Measurements from ENCODE around the gene KHDC1L. TPM values are rescaled to one million over a fixed set of nuclear protein-coding genes. Genes with fewer than 3 reads are reported as not detected.
A peak's percentile ranks its signal among the peaks of the same experiment; 100 is the strongest.
"Not testable (repeated sequence)": the region's sequence is repeated elsewhere in the genome, so short reads cannot be mapped to it uniquely, and the experiment has no call there.

KHDC1L gene
- total RNA-seq (not detected), total RNA-seq (0 reads per million in 2 donors)

- no peak within 1 kb of the TSS for H3K27ac Mint-ChIP-seq
Observed at GRCh38 chr6:73225396-73225795, at the start of gene KHDC1L. Gene KHDC1L (minus strand): TSS chr6:73225496. CDS start chr6:73225408, 88 bp downstream.

GRCh38 chr6:73269296-73269695 lies 44.0 kb upstream of the KHDC1L start:
- H3K4me3 Mint-ChIP-seq; DNase-seq; H3K36me3 Mint-ChIP-seq (ENCODE audit: low read depth); H3K27me3 Mint-ChIP-seq; H3K27ac Mint-ChIP-seq; ATAC-seq; H3K4me1 Mint-ChIP-seq; H3K9me3 ChIP-seq (ENCODE audit: control insufficient read depth, low read length, poor library complexity, severe bottlenecking): not testable (repeated sequence)

More at GRCh38 chr6:73225396-73225795, at the start of gene KHDC1L:
- ATAC-seq (no peak), DNase-seq (no peak)
- no peaks in the 10 kb centered on the region for H3K36me3 Mint-ChIP-seq (ENCODE audit: low read depth)
- H3K27me3 Mint-ChIP-seq, result no peaks in the 10 kb centered on the region
- H3K4me3 Mint-ChIP-seq, result no peak within 1 kb of the TSS
- H3K4me1 Mint-ChIP-seq, result no peaks in the 10 kb centered on the region
- H3K9me3 ChIP-seq (ENCODE audit: control insufficient read depth, low read length, poor library complexity, severe bottlenecking), result no peaks in the 10 kb centered on the region

DNA sequence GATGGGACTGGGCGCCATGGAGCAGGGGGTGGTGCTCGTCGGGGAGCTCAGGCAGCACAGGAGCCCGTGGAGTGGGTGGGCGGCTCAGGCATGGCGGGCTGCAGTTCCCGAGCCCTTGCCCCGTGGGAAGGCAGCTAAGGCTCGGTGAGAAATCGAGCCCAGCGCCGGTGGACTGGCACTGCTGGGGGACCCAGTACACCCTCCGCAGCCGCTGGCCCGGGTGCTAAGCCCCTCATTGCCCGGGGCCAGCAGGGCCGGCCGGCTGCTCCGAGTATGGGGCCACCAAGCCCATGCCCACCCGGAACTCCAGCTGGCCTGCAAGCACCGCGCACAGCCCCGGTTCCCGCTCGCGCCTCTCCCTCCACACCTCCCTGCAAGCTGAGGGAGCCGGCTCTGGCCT lies 43.6 kb upstream of the KHDC1L start:
- not testable (repeated sequence) for H3K9me3 ChIP-seq (ENCODE audit: control insufficient read depth, low read length, poor library complexity, severe bottlenecking); H3K27me3 Mint-ChIP-seq; H3K27ac Mint-ChIP-seq; H3K4me3 Mint-ChIP-seq; H3K4me1 Mint-ChIP-seq; H3K36me3 Mint-ChIP-seq (ENCODE audit: low read depth); ATAC-seq; DNase-seq

DNA sequence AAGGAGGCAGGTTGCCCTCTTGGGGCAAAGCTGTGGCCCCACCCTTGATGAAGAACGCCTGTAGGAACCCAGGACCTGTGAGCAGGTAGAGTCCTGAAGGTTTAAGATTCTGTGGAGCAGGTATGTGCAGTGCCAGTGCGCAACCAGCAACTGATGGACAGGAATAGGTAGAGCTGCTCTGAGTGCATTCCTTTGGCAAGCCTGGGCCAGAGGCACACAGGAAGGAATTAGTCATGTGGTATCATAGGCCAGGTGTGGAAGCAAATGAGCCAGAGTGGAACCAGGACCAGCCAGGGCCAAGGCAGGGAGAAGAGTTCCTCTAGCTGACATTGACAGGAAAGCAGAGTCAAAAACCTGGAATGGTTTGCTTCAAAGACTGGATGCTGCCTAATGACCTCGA lies 39.1 kb upstream of the KHDC1L start:
- Mint-ChIP-seq H3K36me3 (ENCODE audit: low read depth) (no peaks in the 10 kb centered on the region), H3K27ac (no peak overlapping the region), H3K4me1 (peaks cover 13% of the 10 kb centered on the region), H3K27me3 (no peaks in the 10 kb centered on the region), H3K4me3 (peak overlapping the region; percentile 91)
- no peaks in the 10 kb centered on the region for H3K9me3 ChIP-seq (ENCODE audit: control insufficient read depth, low read length, poor library complexity, severe bottlenecking)
- ATAC-seq (no peak), DNase-seq (no peak)

DNA sequence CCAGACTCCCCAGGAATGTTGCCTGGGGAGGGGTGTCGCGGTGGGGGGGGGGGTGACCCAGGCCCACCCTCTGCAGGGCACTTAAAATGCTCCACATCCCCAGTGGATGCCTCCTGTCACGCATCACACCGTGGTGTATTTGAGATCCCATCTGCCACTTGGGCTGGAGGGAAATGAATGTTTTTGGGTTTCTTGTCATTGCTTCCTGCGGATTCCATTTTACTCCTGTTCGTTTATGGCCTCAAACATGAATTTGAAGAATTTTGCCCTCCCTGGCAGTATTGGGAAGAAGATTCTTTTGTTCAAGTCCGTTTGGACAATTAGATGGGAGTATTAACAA lies 38.2 kb upstream of the KHDC1L start:
- H3K4me3 Mint-ChIP-seq, result peak overlapping the region; percentile 91
- H3K27me3 Mint-ChIP-seq, result no peaks in the 10 kb centered on the region
- no peak for DNase-seq
- peaks cover 13% of the 10 kb centered on the region for H3K4me1 Mint-ChIP-seq
- no peak for ATAC-seq
- H3K36me3 Mint-ChIP-seq (ENCODE audit: low read depth), result no peaks in the 10 kb centered on the region
- peak overlapping the region; percentile 21 for H3K27ac Mint-ChIP-seq
- no peaks in the 10 kb centered on the region for H3K9me3 ChIP-seq (ENCODE audit: control insufficient read depth, low read length, poor library complexity, severe bottlenecking)

- Mint-ChIP-seq H3K36me3 (ENCODE audit: low read depth) (no peaks in the 10 kb centered on the region), H3K4me1 (peaks cover 13% of the 10 kb centered on the region), H3K27me3 (no peaks in the 10 kb centered on the region), H3K4me3 (peak within 1 kb of the TSS; percentile 91), H3K27ac (peak within 1 kb of the TSS; percentile 84)
- DNase-seq (peak; percentile 25 to 43 (median 37)), ATAC-seq (peak; percentile 91)
- no peaks in the 10 kb centered on the region for H3K9me3 ChIP-seq (ENCODE audit: control insufficient read depth, low read length, poor library complexity, severe bottlenecking)
Observed at GRCh38 chr6:73262671-73263569, 37.6 kb upstream of the KHDC1L start, which contains the start of gene KHDC1. Gene KHDC1 (minus strand): TSS chr6:73263196. CDS start chr6:73242517, 20,679 bp downstream.

DNA sequence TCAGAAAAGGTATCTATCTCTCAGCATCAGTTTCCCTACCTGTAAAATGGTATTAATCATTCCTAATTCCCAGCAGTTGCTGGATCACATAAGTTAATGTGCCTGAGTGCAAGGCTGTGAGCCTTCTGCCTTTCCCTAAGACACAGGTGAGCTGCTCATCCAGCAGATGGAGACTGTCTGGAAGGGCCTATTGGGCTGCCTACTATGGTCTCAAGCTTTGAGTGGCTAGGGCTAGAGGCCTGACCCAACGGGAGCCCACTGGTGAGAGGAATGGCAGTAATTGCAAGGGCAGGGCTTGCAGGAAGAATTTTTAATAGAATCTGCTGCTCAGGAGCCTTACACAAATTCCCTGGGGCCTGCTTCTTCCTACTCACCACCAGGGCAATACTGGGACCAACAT lies 33.4 kb upstream of the KHDC1L start:
- no peak for ATAC-seq
- Mint-ChIP-seq H3K36me3 (ENCODE audit: low read depth) (no peaks in the 10 kb centered on the region), H3K27ac (no peak overlapping the region), H3K4me1 (peaks cover 7% of the 10 kb centered on the region), H3K4me3 (no peak overlapping the region), H3K27me3 (no peaks in the 10 kb centered on the region)
- no peaks in the 10 kb centered on the region for H3K9me3 ChIP-seq (ENCODE audit: control insufficient read depth, low read length, poor library complexity, severe bottlenecking)
- no peak for DNase-seq

DNA sequence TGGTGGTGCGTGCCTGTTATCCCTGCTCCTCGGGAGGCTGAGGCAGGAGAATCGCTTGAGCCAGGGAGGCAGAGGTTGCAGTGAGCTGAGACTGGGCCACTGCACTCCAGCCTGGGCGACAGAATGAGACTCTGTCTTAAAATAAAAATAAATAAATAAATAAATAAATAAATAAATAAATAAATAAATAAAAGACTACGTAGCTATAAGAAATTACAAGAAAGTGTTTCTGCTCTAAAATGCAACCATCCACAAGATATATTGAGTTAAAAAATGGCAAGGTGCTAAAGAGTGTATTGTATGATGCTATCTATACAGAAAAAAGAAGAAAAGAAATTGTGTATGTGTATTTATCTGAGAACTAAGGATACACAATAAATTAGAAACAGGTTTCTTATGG lies 29.0 kb upstream of the KHDC1L start:
- not testable (repeated sequence) for ATAC-seq; H3K4me3 Mint-ChIP-seq; H3K36me3 Mint-ChIP-seq (ENCODE audit: low read depth)

DNA sequence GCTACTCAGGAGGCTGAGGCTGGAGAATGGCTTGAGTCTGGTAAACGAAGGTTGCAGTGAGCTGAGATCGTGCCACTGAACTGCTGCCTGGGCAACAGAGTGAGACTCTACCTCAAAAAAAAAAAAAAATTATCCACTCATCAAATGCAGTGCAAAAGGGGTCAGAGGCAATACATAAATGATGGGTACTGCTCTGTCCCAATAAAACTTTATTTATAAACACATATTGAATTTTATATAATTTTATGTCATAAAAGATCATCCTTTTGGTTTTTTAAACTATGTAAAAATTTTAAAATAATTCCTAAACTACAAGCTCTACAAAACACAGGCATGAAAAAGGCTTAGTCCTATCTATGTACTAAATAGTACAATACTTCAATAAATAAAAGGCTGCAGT lies 27.4 kb upstream of the KHDC1L start:
- no peak overlapping the region for H3K27ac Mint-ChIP-seq
- no peaks in the 10 kb centered on the region for H3K36me3 Mint-ChIP-seq (ENCODE audit: low read depth)
- ATAC-seq (no peak), DNase-seq (no peak)
- no peaks in the 10 kb centered on the region for H3K9me3 ChIP-seq (ENCODE audit: control insufficient read depth, low read length, poor library complexity, severe bottlenecking)
- H3K4me3 Mint-ChIP-seq, result no peak overlapping the region
- no peaks in the 10 kb centered on the region for H3K4me1 Mint-ChIP-seq
- no peaks in the 10 kb centered on the region for H3K27me3 Mint-ChIP-seq

More for the DNA sequence above, 29.0 kb upstream of the KHDC1L start:
- not testable (repeated sequence) for DNase-seq; H3K27ac Mint-ChIP-seq; H3K27me3 Mint-ChIP-seq; H3K4me1 Mint-ChIP-seq; H3K9me3 ChIP-seq (ENCODE audit: control insufficient read depth, low read length, poor library complexity, severe bottlenecking)

DNA sequence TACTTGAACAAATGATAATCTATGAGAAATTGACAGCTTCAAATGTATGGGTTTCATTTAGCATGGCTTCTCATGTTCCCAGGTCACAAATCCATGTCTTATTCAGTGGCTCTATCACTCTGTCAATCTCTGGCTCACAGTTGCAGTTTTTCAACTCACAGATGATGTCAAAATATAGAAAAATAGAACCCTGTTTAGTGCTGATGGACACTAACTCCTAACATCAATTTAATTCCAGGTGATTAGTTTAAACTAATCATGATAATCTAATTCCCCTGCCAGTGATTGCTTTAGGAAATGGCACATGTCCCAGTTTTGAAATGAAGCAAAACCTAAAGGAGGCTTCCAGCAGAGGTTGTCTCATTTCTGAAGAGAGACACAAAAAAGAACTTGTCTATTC lies 24.7 kb upstream of the KHDC1L start:
- Mint-ChIP-seq H3K27me3 (peaks cover 3% of the 10 kb centered on the region), H3K4me3 (no peak overlapping the region), H3K4me1 (no peaks in the 10 kb centered on the region), H3K27ac (no peak overlapping the region), H3K36me3 (ENCODE audit: low read depth) (no peaks in the 10 kb centered on the region)
- ATAC-seq (no peak), DNase-seq (no peak)
- no peaks in the 10 kb centered on the region for H3K9me3 ChIP-seq (ENCODE audit: control insufficient read depth, low read length, poor library complexity, severe bottlenecking)

DNA sequence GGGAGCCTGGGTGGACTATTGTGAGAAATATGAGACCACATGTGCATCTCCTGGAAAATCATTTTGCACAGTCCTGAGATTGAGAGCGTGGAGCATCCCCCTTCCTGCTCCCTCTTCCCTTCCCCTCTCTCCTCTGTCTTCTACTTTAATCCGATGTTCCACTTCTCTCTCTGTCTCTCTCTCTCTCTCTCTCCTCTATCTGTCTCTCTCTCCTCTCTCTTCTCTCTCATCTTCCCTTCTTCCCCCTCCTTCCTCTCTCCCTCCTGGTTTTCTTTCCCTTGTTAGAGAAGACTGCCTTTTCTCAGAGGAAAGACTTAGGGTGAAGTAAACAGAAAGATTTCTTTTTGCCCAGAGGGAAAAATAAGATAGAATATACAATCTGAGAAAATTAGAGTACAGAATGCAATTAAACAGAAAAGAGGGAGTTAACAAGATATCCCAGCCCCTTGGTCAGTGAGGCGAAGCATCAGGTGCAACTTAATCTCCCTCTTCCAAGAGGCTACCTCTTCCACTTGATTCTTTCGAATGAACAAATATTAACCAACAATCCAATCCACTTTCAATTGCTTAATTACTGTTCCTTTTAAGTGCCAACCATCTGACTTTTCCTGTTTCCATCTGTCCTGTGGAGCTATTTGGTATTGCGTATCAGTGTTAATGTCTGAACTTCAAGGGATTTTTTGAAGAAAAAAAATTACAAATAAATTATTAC lies 23.1 kb upstream of the KHDC1L start:
- no peaks in the 10 kb centered on the region for H3K9me3 ChIP-seq (ENCODE audit: control insufficient read depth, low read length, poor library complexity, severe bottlenecking)
- Mint-ChIP-seq H3K4me3 (no peak overlapping the region), H3K4me1 (no peaks in the 10 kb centered on the region), H3K27me3 (peaks cover 7% of the 10 kb centered on the region), H3K27ac (no peak overlapping the region), H3K36me3 (ENCODE audit: low read depth) (no peaks in the 10 kb centered on the region)
- no peak for ATAC-seq
- DNase-seq, result no peak

- Mint-ChIP-seq H3K27ac (no peak overlapping the region), H3K27me3 (peaks cover 25% of the 10 kb centered on the region), H3K36me3 (ENCODE audit: low read depth) (peaks cover 2% of the 10 kb centered on the region)
Observed at GRCh38 chr6:73242001-73242400, 16.7 kb upstream of the KHDC1L start.

DNA sequence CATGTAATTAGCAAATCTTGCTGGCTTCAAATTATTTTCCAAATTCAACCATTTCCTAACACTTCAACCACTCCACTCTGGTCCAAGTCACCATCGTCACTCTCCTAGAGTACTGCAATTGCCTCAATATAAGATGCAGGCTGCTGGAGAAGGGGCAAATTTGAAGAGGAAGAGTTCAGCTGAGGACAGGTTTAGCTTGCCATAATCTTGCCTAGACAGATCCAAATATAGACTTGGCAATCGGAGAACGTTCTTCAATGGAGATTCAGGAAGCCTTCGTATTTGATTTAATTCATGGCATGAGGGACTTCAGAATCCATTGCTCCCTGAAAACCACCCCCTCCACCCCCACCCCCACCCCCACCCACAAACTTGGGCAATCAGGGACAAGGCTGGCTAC lies 15.4 kb upstream of the KHDC1L start:
- DNase-seq (no peak), ATAC-seq (no peak)
- Mint-ChIP-seq H3K4me1 (no peaks in the 10 kb centered on the region), H3K4me3 (no peak overlapping the region), H3K27me3 (peaks cover 25% of the 10 kb centered on the region), H3K36me3 (ENCODE audit: low read depth) (peaks cover 2% of the 10 kb centered on the region), H3K27ac (no peak overlapping the region)
- no peaks in the 10 kb centered on the region for H3K9me3 ChIP-seq (ENCODE audit: control insufficient read depth, low read length, poor library complexity, severe bottlenecking)

More at GRCh38 chr6:73242001-73242400, 16.7 kb upstream of the KHDC1L start:
- Mint-ChIP-seq H3K4me1 (no peaks in the 10 kb centered on the region), H3K4me3 (no peak overlapping the region)
- DNase-seq (no peak), ATAC-seq (no peak)
- no peaks in the 10 kb centered on the region for H3K9me3 ChIP-seq (ENCODE audit: control insufficient read depth, low read length, poor library complexity, severe bottlenecking)

Data from T-helper 17 cell (primary cell).